Activated naive CD8-positive, alpha-beta T cell treated with anti-CD3 and anti-CD28 coated beads, Interleukin-2, amount 50 U/mL, for 16 hours (primary cell): ENCODE measurements around the gene HMSD.
"Not testable (repeated sequence)": the region's sequence is repeated elsewhere in the genome, so short reads cannot be mapped to it uniquely, and the experiment has no call there.

ENCODE experiments used
- DNase-seq: peaks from one replicate; pipeline ENCODE4 v3.0.0-alpha.2; 2020; ENCODE audit warnings: low read depth, low spot score

Gene HMSD

GRCh38 chr18:63949068-63949737, at the start of gene HMSD:
Gene HMSD (plus strand): TSS chr18:63949301. CDS start chr18:63953456, 4,155 bp downstream.
- no peak for DNase-seq

GRCh38 chr18:63903851-63904570, 45.1 kb upstream of the HMSD start:
- no peak for DNase-seq

GRCh38 chr18:63904694-63905093, 44.4 kb upstream of the HMSD start:
- no peak for DNase-seq

GRCh38 chr18:63905361-63905760, 43.7 kb upstream of the HMSD start:
- no peak for DNase-seq

- no peak for DNase-seq
Observed at GRCh38 chr18:63906056-63906455, 43.0 kb upstream of the HMSD start.

GRCh38 chr18:63907664-63908063, 41.4 kb upstream of the HMSD start, which contains the start of gene SERPINB10:
Gene SERPINB10 (plus strand): TSS chr18:63907958. CDS start chr18:63915511, 7,553 bp downstream.
- DNase-seq: no peak

- DNase-seq: no peak
Observed at GRCh38 chr18:63908858-63909257, 40.2 kb upstream of the HMSD start.

GRCh38 chr18:63909870-63910269, 39.2 kb upstream of the HMSD start:
- DNase-seq: no peak

GRCh38 chr18:63917817-63918216, 31.3 kb upstream of the HMSD start:
- no peak for DNase-seq

- no peak for DNase-seq
Observed at GRCh38 chr18:63922049-63922448, 27.1 kb upstream of the HMSD start.

- no peak for DNase-seq
Observed at GRCh38 chr18:63924551-63924950, 24.6 kb upstream of the HMSD start.

GRCh38 chr18:63928331-63928730, 20.8 kb upstream of the HMSD start:
- no peak for DNase-seq

- DNase-seq: not testable (repeated sequence)
Observed at GRCh38 chr18:63929369-63929768, 19.7 kb upstream of the HMSD start.

GRCh38 chr18:63930773-63931354, 18.2 kb upstream of the HMSD start:
- no peak for DNase-seq

- DNase-seq: no peak
Observed at GRCh38 chr18:63936156-63936931, 12.8 kb upstream of the HMSD start.

- no peak for DNase-seq
Observed at GRCh38 chr18:63936932-63937393, 12.1 kb upstream of the HMSD start.

GRCh38 chr18:63940008-63940407, 9.1 kb upstream of the HMSD start:
- DNase-seq: no peak

- DNase-seq: not testable (repeated sequence)
Observed at GRCh38 chr18:63940543-63941050, 8.5 kb upstream of the HMSD start.

- DNase-seq: no peak
Observed at GRCh38 chr18:63947051-63947790, 1.9 kb upstream of the HMSD start.

- no peak for DNase-seq
Observed at GRCh38 chr18:63951302-63951705, 2.2 kb downstream of the HMSD start.

GRCh38 chr18:63953811-63954210, 4.7 kb downstream of the HMSD start:
- DNase-seq: no peak
